ENCODE results near the gene BCL11A. TPM values are rescaled to one million over a fixed set of nuclear protein-coding genes. Genes with fewer than 3 reads are reported as not detected.

BCL11A gene
- total RNA-seq, 2 donors from 2014 or later: 2.5 to 9.2 TPM

GRCh38 chr2:60498127-60498815, 55.2 kb downstream of the BCL11A start:
- Mint-ChIP-seq H3K36me3 (ENCODE audit: low read depth) (no peaks in the 10 kb centered on the region), H3K4me3 (no peak overlapping the region), H3K27me3 (peaks cover 36% of the 10 kb centered on the region), H3K27ac (no peak overlapping the region), H3K4me1 (no peaks in the 10 kb centered on the region)
- peak; percentile 16 for ATAC-seq
- no peak for DNase-seq
- H3K9me3 ChIP-seq (ENCODE audit: control insufficient read depth, low read length, poor library complexity, severe bottlenecking): no peaks in the 10 kb centered on the region

- no peak for ATAC-seq
- H3K4me1 Mint-ChIP-seq: no peaks in the 10 kb centered on the region
- no peaks in the 10 kb centered on the region for H3K36me3 Mint-ChIP-seq (ENCODE audit: low read depth)
- peaks cover 39% of the 10 kb centered on the region for H3K27me3 Mint-ChIP-seq
- no peak for DNase-seq
- H3K9me3 ChIP-seq (ENCODE audit: control insufficient read depth, low read length, poor library complexity, severe bottlenecking): no peaks in the 10 kb centered on the region
- no peak overlapping the region for H3K27ac Mint-ChIP-seq
- H3K4me3 Mint-ChIP-seq: no peak overlapping the region
Measured at GRCh38 chr2:60497500-60497899, 56.0 kb downstream of the BCL11A start.

- H3K27me3 Mint-ChIP-seq: peaks cover 39% of the 10 kb centered on the region
- DNase-seq: no peak
- no peak for ATAC-seq
- no peaks in the 10 kb centered on the region for H3K36me3 Mint-ChIP-seq (ENCODE audit: low read depth)
- no peak overlapping the region for H3K27ac Mint-ChIP-seq
- H3K4me1 Mint-ChIP-seq: no peaks in the 10 kb centered on the region
- no peak overlapping the region for H3K4me3 Mint-ChIP-seq
- no peaks in the 10 kb centered on the region for H3K9me3 ChIP-seq (ENCODE audit: control insufficient read depth, low read length, poor library complexity, severe bottlenecking)
Measured at GRCh38 chr2:60496956-60497355, 56.5 kb downstream of the BCL11A start.

GRCh38 chr2:60496475-60496874, 57.0 kb downstream of the BCL11A start:
- no peaks in the 10 kb centered on the region for H3K36me3 Mint-ChIP-seq (ENCODE audit: low read depth)
- no peak overlapping the region for H3K27ac Mint-ChIP-seq
- H3K27me3 Mint-ChIP-seq: peaks cover 44% of the 10 kb centered on the region
- no peaks in the 10 kb centered on the region for H3K9me3 ChIP-seq (ENCODE audit: control insufficient read depth, low read length, poor library complexity, severe bottlenecking)
- no peaks in the 10 kb centered on the region for H3K4me1 Mint-ChIP-seq
- H3K4me3 Mint-ChIP-seq: no peak overlapping the region
- DNase-seq (no peak), ATAC-seq (no peak)

GRCh38 chr2:60495041-60495625, 58.3 kb downstream of the BCL11A start:
- ATAC-seq: no peak
- H3K4me1 Mint-ChIP-seq: no peaks in the 10 kb centered on the region
- H3K9me3 ChIP-seq (ENCODE audit: control insufficient read depth, low read length, poor library complexity, severe bottlenecking): no peaks in the 10 kb centered on the region
- no peak overlapping the region for H3K4me3 Mint-ChIP-seq
- DNase-seq: no peak
- no peaks in the 10 kb centered on the region for H3K36me3 Mint-ChIP-seq (ENCODE audit: low read depth)
- H3K27me3 Mint-ChIP-seq: peaks cover 44% of the 10 kb centered on the region
- H3K27ac Mint-ChIP-seq: no peak overlapping the region

- Mint-ChIP-seq H3K27ac (no peak overlapping the region), H3K4me3 (no peak overlapping the region)
Measured at GRCh38 chr2:60493804-60494387, 59.6 kb downstream of the BCL11A start.

GRCh38 chr2:60492548-60492947, 60.9 kb downstream of the BCL11A start:
- ATAC-seq (no peak), DNase-seq (no peak)
- H3K27me3 Mint-ChIP-seq: peaks cover 30% of the 10 kb centered on the region
- H3K36me3 Mint-ChIP-seq (ENCODE audit: low read depth): no peaks in the 10 kb centered on the region
- H3K27ac Mint-ChIP-seq: no peak overlapping the region
- no peak overlapping the region for H3K4me3 Mint-ChIP-seq
- no peaks in the 10 kb centered on the region for H3K9me3 ChIP-seq (ENCODE audit: control insufficient read depth, low read length, poor library complexity, severe bottlenecking)
- no peaks in the 10 kb centered on the region for H3K4me1 Mint-ChIP-seq

More at GRCh38 chr2:60493804-60494387, 59.6 kb downstream of the BCL11A start:
- DNase-seq: no peak
- H3K27me3 Mint-ChIP-seq: peaks cover 31% of the 10 kb centered on the region
- no peaks in the 10 kb centered on the region for H3K36me3 Mint-ChIP-seq (ENCODE audit: low read depth)
- ATAC-seq: no peak
- H3K9me3 ChIP-seq (ENCODE audit: control insufficient read depth, low read length, poor library complexity, severe bottlenecking): no peaks in the 10 kb centered on the region
- no peaks in the 10 kb centered on the region for H3K4me1 Mint-ChIP-seq

- ATAC-seq (no peak), DNase-seq (no peak)
- H3K27me3 Mint-ChIP-seq: peaks cover 28% of the 10 kb centered on the region
- H3K36me3 Mint-ChIP-seq (ENCODE audit: low read depth): no peaks in the 10 kb centered on the region
- no peak overlapping the region for H3K4me3 Mint-ChIP-seq
- H3K4me1 Mint-ChIP-seq: no peaks in the 10 kb centered on the region
- H3K9me3 ChIP-seq (ENCODE audit: control insufficient read depth, low read length, poor library complexity, severe bottlenecking): no peaks in the 10 kb centered on the region
- H3K27ac Mint-ChIP-seq: no peak overlapping the region
Measured at GRCh38 chr2:60490848-60491247, 62.6 kb downstream of the BCL11A start.

- Mint-ChIP-seq H3K4me3 (no peak overlapping the region), H3K4me1 (no peaks in the 10 kb centered on the region), H3K27ac (no peak overlapping the region), H3K27me3 (peaks cover 27% of the 10 kb centered on the region), H3K36me3 (ENCODE audit: low read depth) (no peaks in the 10 kb centered on the region)
- ATAC-seq (no peak), DNase-seq (no peak)
- no peaks in the 10 kb centered on the region for H3K9me3 ChIP-seq (ENCODE audit: control insufficient read depth, low read length, poor library complexity, severe bottlenecking)
Measured at GRCh38 chr2:60490441-60490840, 63.0 kb downstream of the BCL11A start.

- no peaks in the 10 kb centered on the region for H3K36me3 Mint-ChIP-seq (ENCODE audit: low read depth)
- DNase-seq (no peak), ATAC-seq (no peak)
- no peak overlapping the region for H3K27ac Mint-ChIP-seq
- no peak overlapping the region for H3K4me3 Mint-ChIP-seq
- H3K4me1 Mint-ChIP-seq: no peaks in the 10 kb centered on the region
- H3K9me3 ChIP-seq (ENCODE audit: control insufficient read depth, low read length, poor library complexity, severe bottlenecking): no peaks in the 10 kb centered on the region
- peaks cover 36% of the 10 kb centered on the region for H3K27me3 Mint-ChIP-seq
Measured at GRCh38 chr2:60489289-60489688, 64.2 kb downstream of the BCL11A start.

- no peak overlapping the region for H3K4me3 Mint-ChIP-seq
- DNase-seq (no peak), ATAC-seq (no peak)
- H3K9me3 ChIP-seq (ENCODE audit: control insufficient read depth, low read length, poor library complexity, severe bottlenecking): no peaks in the 10 kb centered on the region
- no peaks in the 10 kb centered on the region for H3K36me3 Mint-ChIP-seq (ENCODE audit: low read depth)
- no peak overlapping the region for H3K27ac Mint-ChIP-seq
- H3K4me1 Mint-ChIP-seq: no peaks in the 10 kb centered on the region
- peaks cover 38% of the 10 kb centered on the region for H3K27me3 Mint-ChIP-seq
Measured at GRCh38 chr2:60488291-60488690, 65.2 kb downstream of the BCL11A start.

- no peak overlapping the region for H3K4me3 Mint-ChIP-seq
Measured at GRCh38 chr2:60487174-60487573, 66.3 kb downstream of the BCL11A start.

GRCh38 chr2:60486551-60486950, 66.9 kb downstream of the BCL11A start:
- no peaks in the 10 kb centered on the region for H3K9me3 ChIP-seq (ENCODE audit: control insufficient read depth, low read length, poor library complexity, severe bottlenecking)
- Mint-ChIP-seq H3K36me3 (ENCODE audit: low read depth) (no peaks in the 10 kb centered on the region), H3K27ac (no peak overlapping the region), H3K4me3 (no peak overlapping the region), H3K27me3 (peaks cover 47% of the 10 kb centered on the region), H3K4me1 (peaks cover 3% of the 10 kb centered on the region)
- ATAC-seq: no peak
- no peak for DNase-seq

More at GRCh38 chr2:60487174-60487573, 66.3 kb downstream of the BCL11A start:
- Mint-ChIP-seq H3K4me1 (no peaks in the 10 kb centered on the region), H3K36me3 (ENCODE audit: low read depth) (no peaks in the 10 kb centered on the region), H3K27ac (no peak overlapping the region), H3K27me3 (peaks cover 45% of the 10 kb centered on the region)
- DNase-seq (no peak), ATAC-seq (no peak)
- no peaks in the 10 kb centered on the region for H3K9me3 ChIP-seq (ENCODE audit: control insufficient read depth, low read length, poor library complexity, severe bottlenecking)

- Mint-ChIP-seq H3K27me3 (peaks cover 50% of the 10 kb centered on the region), H3K4me3 (no peak overlapping the region), H3K4me1 (peaks cover 3% of the 10 kb centered on the region), H3K36me3 (ENCODE audit: low read depth) (no peaks in the 10 kb centered on the region), H3K27ac (no peak overlapping the region)
- ATAC-seq (no peak), DNase-seq (no peak)
- no peaks in the 10 kb centered on the region for H3K9me3 ChIP-seq (ENCODE audit: control insufficient read depth, low read length, poor library complexity, severe bottlenecking)
Measured at GRCh38 chr2:60486067-60486466, 67.4 kb downstream of the BCL11A start.

Measured in T-helper 17 cell (primary cell).